Activated CD8-positive, alpha-beta T cell treated with anti-CD3 and anti-CD28 coated beads for 36 hours (primary cell): ENCODE measurements around the gene KIF26B. TPM values are rescaled to one million over a fixed set of nuclear protein-coding genes. Genes with fewer than 3 reads are reported as not detected.

Experiments
- ATAC-seq: fragments of 200-7000 bp; cut with Tn5 transposase; one replicate; pipeline ENCODE4 v1.10.0; 2021; ENCODE audit warnings: mild to moderate bottlenecking, moderate library complexity
- CTCF ChIA-PET: fragments of 350-600 bp; sonication (Branson Sonifier 250); formaldehyde crosslinking; loops from one replicate; lab custom pipeline; 2021; ENCODE audit warnings: antibody characterized with exemption; lab: Charles Lee
- POLR2A ChIA-PET: fragments of 350-600 bp; sonication (Branson Sonifier 250); formaldehyde crosslinking; loops from one replicate; lab custom pipeline; 2021; ENCODE audit warnings: antibody characterized with exemption; lab: Charles Lee
- DNase-seq: peaks from one replicate; pipeline ENCODE4 v3.0.0-alpha.2; 2020
- H3K27ac Mint-ChIP-seq: one replicate; pipeline ENCODE4 v1.8.0; 2021; ENCODE audit warnings: mild to moderate bottlenecking, mixed read lengths
- H3K27me3 Mint-ChIP-seq: one replicate; pipeline ENCODE4 v1.8.0; 2021; ENCODE audit warnings: mixed read lengths
- H3K36me3 Mint-ChIP-seq: one replicate; pipeline ENCODE4 v1.8.0; 2021; ENCODE audit warnings: low read depth, mixed read lengths
- H3K4me1 Mint-ChIP-seq: one replicate; pipeline ENCODE4 v1.8.0; 2021; ENCODE audit warnings: low read depth, mixed read lengths
- H3K4me3 Mint-ChIP-seq: one replicate; pipeline ENCODE4 v1.8.0; 2021; ENCODE audit warnings: mild to moderate bottlenecking, moderate library complexity, mixed read lengths
- H3K9me3 Mint-ChIP-seq: one replicate; pipeline ENCODE4 v1.8.0; 2021; ENCODE audit warnings: mixed read lengths
- CTCF ChIP-seq: fragments of 200-600 bp; IDR thresholded peaks from one replicate; pipeline ENCODE4 v1.8.0; 2022; ENCODE audit warnings: antibody characterized with exemption, mild to moderate bottlenecking
- intact Hi-C: fragments of 100-400 bp; cut with micrococcal nuclease; formaldehyde crosslinking; loops from one replicate; pipeline ENCODE4 v1.10.0; 2022
- total RNA-seq, 2 experiments: library from RNA; stranded (reverse); gene quantifications; one replicate each; pipeline ENCODE4 v1.2.3, GENCODE V29; 2021

Gene KIF26B
- total RNA-seq, 2 experiments from 2014 or later: 0.16 TPM

GRCh38 chr1:245158913-245159312 is 4.1 kb downstream of the KIF26B start:
- Mint-ChIP-seq H3K4me1 (peaks cover 9% of the 10 kb centered on the region), H3K27me3 (peaks cover 45% of the 10 kb centered on the region), H3K4me3 (no peak overlapping the region), H3K36me3 (no peaks in the 10 kb centered on the region), H3K9me3 (peaks cover 5% of the 10 kb centered on the region), H3K27ac (no peak overlapping the region)
- ATAC-seq (no peak), DNase-seq (no peak)
- no peak for TF ChIP-seq CTCF
- ChIA-PET CTCF (no interaction called here), POLR2A (no interaction called here)
- intact Hi-C loops: no loop called here

GRCh38 chr1:245160288-245160687 is 5.5 kb downstream of the KIF26B start:
- Mint-ChIP-seq H3K27me3 (peaks cover 47% of the 10 kb centered on the region), H3K36me3 (no peaks in the 10 kb centered on the region), H3K9me3 (peaks cover 5% of the 10 kb centered on the region), H3K4me3 (no peak overlapping the region), H3K27ac (no peak overlapping the region), H3K4me1 (peaks cover 5% of the 10 kb centered on the region)
- CTCF ChIA-PET: no interaction called here
- TF ChIP-seq CTCF: no peak
- POLR2A ChIA-PET: no interaction called here
- DNase-seq: no peak
- no peak for ATAC-seq
- intact Hi-C loops: no loop called here

- no peaks in the 10 kb centered on the region for H3K36me3 Mint-ChIP-seq
- peaks cover 47% of the 10 kb centered on the region for H3K27me3 Mint-ChIP-seq
- intact Hi-C loops: no loop called here
- DNase-seq (no peak), ATAC-seq (no peak)
- no peak overlapping the region for H3K4me3 Mint-ChIP-seq
- ChIA-PET POLR2A (no interaction called here), CTCF (no interaction called here)
- H3K9me3 Mint-ChIP-seq: peaks cover 5% of the 10 kb centered on the region
- peaks cover 4% of the 10 kb centered on the region for H3K4me1 Mint-ChIP-seq
- no peak overlapping the region for H3K27ac Mint-ChIP-seq
- no peak for TF ChIP-seq CTCF
Observed at GRCh38 chr1:245160741-245161400, 6.1 kb downstream of the KIF26B start.

GRCh38 chr1:245161866-245162265 is 7.1 kb downstream of the KIF26B start:
- no peak for TF ChIP-seq CTCF
- peaks cover 5% of the 10 kb centered on the region for H3K9me3 Mint-ChIP-seq
- H3K4me1 Mint-ChIP-seq: peaks cover 3% of the 10 kb centered on the region
- CTCF ChIA-PET: no interaction called here
- no peak for DNase-seq
- no peaks in the 10 kb centered on the region for H3K36me3 Mint-ChIP-seq
- intact Hi-C loops: no loop called here
- ATAC-seq: no peak
- no peak overlapping the region for H3K4me3 Mint-ChIP-seq
- H3K27me3 Mint-ChIP-seq: peaks cover 51% of the 10 kb centered on the region
- H3K27ac Mint-ChIP-seq: no peak overlapping the region
- POLR2A ChIA-PET: no interaction called here

GRCh38 chr1:245166471-245166885 is 11.7 kb downstream of the KIF26B start:
- ATAC-seq (no peak), DNase-seq (no peak)
- H3K27me3 Mint-ChIP-seq: peaks cover 48% of the 10 kb centered on the region
- ChIA-PET POLR2A (interaction anchor here (0.8 kb wide), 1 partner anchor 1327 kb away, joined by 3 read pairs; no protein-coding TSS in a partner anchor), CTCF (interaction anchor here (1.1 to 2.1 kb wide), 2 partner anchors 10 to 13 kb away, joined by 5 read pairs; no protein-coding TSS in a partner anchor)
- intact Hi-C loops: no loop called here
- H3K9me3 Mint-ChIP-seq: no peaks in the 10 kb centered on the region
- no peaks in the 10 kb centered on the region for H3K36me3 Mint-ChIP-seq
- no peak for TF ChIP-seq CTCF
- no peaks in the 10 kb centered on the region for H3K4me1 Mint-ChIP-seq
- H3K4me3 Mint-ChIP-seq: no peak overlapping the region
- no peak overlapping the region for H3K27ac Mint-ChIP-seq
